ENCODE results near the gene PPM1H.

DNA sequence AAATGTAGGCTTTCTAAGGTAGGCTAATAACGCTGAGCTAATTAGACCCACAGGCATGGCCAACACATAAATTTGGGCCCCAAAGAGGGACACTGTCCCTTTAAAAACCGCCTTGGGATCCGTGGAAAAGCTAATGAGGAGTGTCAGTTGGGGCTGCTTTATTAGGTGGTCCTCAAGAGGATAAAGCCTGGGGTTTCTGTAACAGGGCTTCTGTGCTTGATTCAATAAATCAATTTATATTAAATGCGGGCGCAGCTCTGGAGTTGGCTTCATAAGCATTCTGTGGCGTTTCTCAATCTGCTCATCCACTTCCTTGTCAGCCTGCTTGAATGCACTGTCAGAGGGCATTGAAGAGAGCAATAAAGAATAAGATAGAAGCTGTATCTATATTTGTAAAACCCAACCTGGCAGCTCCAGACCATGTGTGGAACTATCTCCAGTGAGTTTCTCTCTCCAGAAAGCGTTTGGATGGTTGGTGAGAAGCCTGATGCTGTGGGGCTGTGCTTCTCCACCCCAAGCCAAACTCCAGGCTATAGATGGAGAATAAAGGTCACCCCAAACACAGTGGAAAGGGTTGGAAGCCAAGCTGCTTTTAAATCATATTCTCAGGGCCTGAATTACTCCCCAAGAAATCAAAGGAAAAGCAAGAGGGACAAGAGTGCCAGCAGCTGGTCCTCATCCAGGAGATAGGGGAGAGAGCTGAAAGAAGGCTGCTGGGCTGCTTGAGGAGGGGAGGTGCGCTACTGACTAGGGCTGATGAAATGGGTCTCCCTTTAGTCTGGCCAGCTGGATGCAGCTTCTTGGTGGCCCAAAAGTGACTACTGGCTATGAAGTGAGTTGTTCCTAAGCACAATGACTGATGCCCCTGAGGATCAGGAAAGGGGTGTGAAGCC, 222.0 kb downstream of the PPM1H start:
- TF ChIP-seq, protein P1, sequence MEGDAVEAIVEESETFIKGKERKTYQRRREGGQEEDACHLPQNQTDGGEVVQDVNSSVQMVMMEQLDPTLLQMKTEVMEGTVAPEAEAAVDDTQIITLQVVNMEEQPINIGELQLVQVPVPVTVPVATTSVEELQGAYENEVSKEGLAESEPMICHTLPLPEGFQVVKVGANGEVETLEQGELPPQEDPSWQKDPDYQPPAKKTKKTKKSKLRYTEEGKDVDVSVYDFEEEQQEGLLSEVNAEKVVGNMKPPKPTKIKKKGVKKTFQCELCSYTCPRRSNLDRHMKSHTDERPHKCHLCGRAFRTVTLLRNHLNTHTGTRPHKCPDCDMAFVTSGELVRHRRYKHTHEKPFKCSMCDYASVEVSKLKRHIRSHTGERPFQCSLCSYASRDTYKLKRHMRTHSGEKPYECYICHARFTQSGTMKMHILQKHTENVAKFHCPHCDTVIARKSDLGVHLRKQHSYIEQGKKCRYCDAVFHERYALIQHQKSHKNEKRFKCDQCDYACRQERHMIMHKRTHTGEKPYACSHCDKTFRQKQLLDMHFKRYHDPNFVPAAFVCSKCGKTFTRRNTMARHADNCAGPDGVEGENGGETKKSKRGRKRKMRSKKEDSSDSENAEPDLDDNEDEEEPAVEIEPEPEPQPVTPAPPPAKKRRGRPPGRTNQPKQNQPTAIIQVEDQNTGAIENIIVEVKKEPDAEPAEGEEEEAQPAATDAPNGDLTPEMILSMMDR (IDR thresholded peaks at IDR 0.05), result no peak
- TF ChIP-seq POLR2A (IDR thresholded peaks at IDR 0.05), result no peak

Data from vagina (tissue), 2 donors.